BJ (cell line): ENCODE data around the gene FHOD3. TPM values are rescaled to one million over a fixed set of nuclear protein-coding genes. Genes with fewer than 3 reads are reported as not detected.

Experiments
- CTCF ChIA-PET: fragments of 350-600 bp; formaldehyde crosslinking; extraction: SDS; loops from one replicate; lab custom pipeline; 2021; ENCODE audit warnings: antibody characterized with exemption, inconsistent platforms; lab: Yijun Ruan, JAX
- POLR2A ChIA-PET: fragments of 300-600 bp; sonication (Branson Sonifier 250); formaldehyde crosslinking; extraction: SDS; loops from one replicate; lab custom pipeline; 2021; ENCODE audit warnings: antibody characterized with exemption; lab: Charles Lee
- DNase-seq: peaks from one replicate; pipeline ENCODE4 v3.0.0-alpha.2; 2011; ENCODE audit warnings: low read depth
- H3K27me3 ChIP-seq: 2 replicates; pipeline ENCODE4 v1.6.0; 2011; ENCODE audit warnings: low read length; ENCODE audit not compliant: control insufficient read depth, insufficient read depth
- H3K36me3 ChIP-seq: 2 replicates; pipeline ENCODE4 v1.5.1; 2011; ENCODE audit warnings: low read length; ENCODE audit not compliant: control insufficient read depth, insufficient read depth
- H3K4me3 ChIP-seq: 2 replicates; pipeline ENCODE4 v1.5.1; 2011; ENCODE audit warnings: low read depth, mild to moderate bottlenecking, control low read depth, low read length
- CTCF ChIP-seq: IDR thresholded peaks from 2 replicates; pipeline ENCODE4 v1.5.1; 2011; ENCODE audit warnings: low read depth, mild to moderate bottlenecking, control low read depth, inconsistent platforms, low read length, moderate library complexity; ENCODE audit not compliant: insufficient read depth
- polyA plus RNA-seq: library from polyadenylated mRNA; depleted of rRNA; stranded (reverse); fragments of >200 nt; gene quantifications from 2 replicates; pipeline ENCODE4 v1.2.3, GENCODE V29; 2011

The FHOD3 gene
- polyA plus RNA-seq, 1 experiment, result 24.6 TPM

DNA sequence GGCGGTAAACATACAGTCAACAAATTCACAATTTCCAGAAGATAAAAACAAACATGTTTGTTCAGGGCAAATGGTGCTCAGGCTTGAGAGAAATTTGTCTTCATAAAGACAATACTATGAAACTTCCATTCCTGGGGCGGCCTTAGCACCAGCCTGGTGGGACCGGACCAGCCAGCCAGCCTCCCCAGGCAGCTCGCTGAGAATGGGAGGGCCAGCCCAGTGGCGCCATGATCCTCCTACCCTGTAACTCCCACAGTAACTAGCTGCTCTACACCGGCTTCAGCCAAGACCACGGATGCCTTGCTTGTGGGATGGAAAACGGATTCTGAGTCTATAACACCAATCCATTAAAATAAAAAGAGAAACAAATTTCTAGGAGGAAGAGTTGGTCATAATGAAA is 24.2 kb upstream of the FHOD3 start:
- POLR2A ChIA-PET, result no interaction called here
- no peak overlapping the region for H3K4me3 ChIP-seq
- peaks cover 3% of the 10 kb centered on the region; the same call in 1 of the 2 replicates for H3K36me3 ChIP-seq
- no peaks in the 10 kb centered on the region for H3K27me3 ChIP-seq
- DNase-seq, result no peak
- TF ChIP-seq CTCF, result no peak
- CTCF ChIA-PET, result interaction anchor here (1.0 to 1.5 kb wide), 2 partner anchors 12 to 16 kb away, joined by 3 read pairs; no protein-coding TSS in a partner anchor

DNA sequence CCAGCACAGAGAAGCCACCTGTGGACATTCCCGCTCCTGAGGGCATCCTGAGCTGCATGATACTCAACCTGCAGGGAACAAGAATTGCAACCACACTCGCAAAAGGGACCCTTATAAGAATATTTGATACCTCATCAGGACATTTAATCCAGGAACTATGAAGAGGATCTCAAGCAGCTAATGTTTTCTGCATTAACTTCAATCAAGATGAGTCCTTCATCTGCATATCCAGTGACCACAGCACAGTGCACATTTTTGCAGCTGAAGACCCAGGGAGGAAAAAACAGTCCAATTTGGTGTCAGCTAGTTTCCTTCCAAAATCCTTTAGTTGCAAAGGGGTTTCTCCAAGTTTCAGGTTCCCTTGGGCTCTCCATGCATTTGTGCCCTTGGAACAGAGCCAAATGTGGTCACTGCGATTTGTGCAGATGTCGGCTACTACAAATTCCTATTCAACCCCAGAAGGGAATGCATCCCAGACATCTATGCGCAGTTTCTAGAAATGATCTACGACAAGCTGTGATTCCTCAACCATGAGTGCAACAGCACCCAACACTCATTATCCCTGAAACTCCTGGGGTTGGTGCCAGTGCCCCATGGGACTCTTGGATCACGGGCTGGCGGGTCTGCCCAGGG is 23.3 kb upstream of the FHOD3 start:
- ChIA-PET CTCF (interaction anchor here (0.6 to 1.5 kb wide), 3 partner anchors 11 to 38 kb away, joined by 3 to 5 read pairs (median 3); no protein-coding TSS in a partner anchor), POLR2A (no interaction called here)
- DNase-seq, result no peak
- TF ChIP-seq CTCF, result no peak
- Histone ChIP-seq H3K4me3 (no peak overlapping the region), H3K27me3 (peaks cover 5% of the 10 kb centered on the region; the same call in 1 of the 2 replicates), H3K36me3 (no peaks in the 10 kb centered on the region)

- CTCF ChIA-PET, result interaction anchor here (1.3 kb wide), 1 partner anchor 9 kb away, joined by 3 read pairs; no protein-coding TSS in a partner anchor
- TF ChIP-seq CTCF, result no peak
- POLR2A ChIA-PET, result no interaction called here
- DNase-seq, result no peak
- Histone ChIP-seq H3K36me3 (no peaks in the 10 kb centered on the region), H3K27me3 (peaks cover 5% of the 10 kb centered on the region; the same call in 1 of the 2 replicates), H3K4me3 (no peak overlapping the region)
Observed at GRCh38 chr18:36275561-36275960, 22.0 kb upstream of the FHOD3 start.

GRCh38 chr18:36279001-36279400 is 18.5 kb upstream of the FHOD3 start:
- Histone ChIP-seq H3K27me3 (peaks cover 5% of the 10 kb centered on the region; the same call in 1 of the 2 replicates), H3K4me3 (no peak overlapping the region), H3K36me3 (no peaks in the 10 kb centered on the region)
- no peak for DNase-seq
- ChIA-PET CTCF (interaction anchor here (1.0 to 3.5 kb wide), 6 partner anchors 92 to 357 kb away, joined by 3 to 12 read pairs (median 4); no protein-coding TSS in a partner anchor), POLR2A (no interaction called here)
- no peak for TF ChIP-seq CTCF

GRCh38 chr18:36281936-36282335 is 15.6 kb upstream of the FHOD3 start:
- TF ChIP-seq CTCF, result no peak
- Histone ChIP-seq H3K36me3 (no peaks in the 10 kb centered on the region), H3K27me3 (peaks cover 5% of the 10 kb centered on the region; the same call in 1 of the 2 replicates), H3K4me3 (no peak overlapping the region)
- DNase-seq, result no peak
- CTCF ChIA-PET, result interaction anchor here (0.8 to 3.5 kb wide), 4 partner anchors 13 to 290 kb away, joined by 3 to 16 read pairs (median 8); no protein-coding TSS in a partner anchor
- POLR2A ChIA-PET, result no interaction called here
